ENCODE measurements around the gene RFLNA. TPM values are rescaled to one million over a fixed set of nuclear protein-coding genes. Genes with fewer than 3 reads are reported as not detected.
"Not testable (repeated sequence)": the region's sequence is repeated elsewhere in the genome, so short reads cannot be mapped to it uniquely, and the experiment has no call there.

Gene RFLNA
- total and polyA plus RNA-seq, 5 donors, result 0.22 to 0.82 (median 0.61) TPM

DNA sequence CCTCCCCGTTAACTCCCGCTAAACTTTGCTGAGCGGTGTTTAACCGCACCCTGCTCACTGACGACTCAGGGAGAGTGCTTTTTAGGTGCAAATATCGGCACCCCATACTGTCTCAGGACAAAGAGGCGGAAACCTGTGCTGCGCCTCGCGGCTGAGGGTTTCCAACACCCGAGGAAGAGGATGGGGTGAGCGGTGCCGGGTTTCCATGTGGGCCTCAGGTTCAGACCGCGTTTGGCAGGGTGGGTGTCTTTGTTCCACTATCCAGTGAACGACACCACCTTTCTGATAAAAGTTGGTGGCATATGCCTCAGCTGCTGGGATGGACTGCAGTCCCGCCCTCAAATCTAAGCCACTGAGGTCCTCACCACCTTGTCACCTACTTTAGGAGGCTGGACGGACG is 3.0 kb downstream of the RFLNA start:
- intact Hi-C loops (cut with DNase I), result no loop called here
- H3K4me1 ChIP-seq (ENCODE audit: control insufficient read depth, insufficient read depth, low read length), result no peaks in the 10 kb centered on the region
- no peaks in the 10 kb centered on the region for H3K27me3 ChIP-seq (ENCODE audit: control insufficient read depth, insufficient read depth)
- no peak overlapping the region for H3K4me3 ChIP-seq (ENCODE audit: low read length)
- H3K27ac ChIP-seq (ENCODE audit: low read length), result no peak overlapping the region
- 76% methylated on average over 19 of the region's 19 CpGs for WGBS
- H3K9me3 ChIP-seq (ENCODE audit: control insufficient read depth, low read length), result no peaks in the 10 kb centered on the region
- ATAC-seq, result no peak
- peak in 1 of 3 donors; percentile 46 for DNase-seq

DNA sequence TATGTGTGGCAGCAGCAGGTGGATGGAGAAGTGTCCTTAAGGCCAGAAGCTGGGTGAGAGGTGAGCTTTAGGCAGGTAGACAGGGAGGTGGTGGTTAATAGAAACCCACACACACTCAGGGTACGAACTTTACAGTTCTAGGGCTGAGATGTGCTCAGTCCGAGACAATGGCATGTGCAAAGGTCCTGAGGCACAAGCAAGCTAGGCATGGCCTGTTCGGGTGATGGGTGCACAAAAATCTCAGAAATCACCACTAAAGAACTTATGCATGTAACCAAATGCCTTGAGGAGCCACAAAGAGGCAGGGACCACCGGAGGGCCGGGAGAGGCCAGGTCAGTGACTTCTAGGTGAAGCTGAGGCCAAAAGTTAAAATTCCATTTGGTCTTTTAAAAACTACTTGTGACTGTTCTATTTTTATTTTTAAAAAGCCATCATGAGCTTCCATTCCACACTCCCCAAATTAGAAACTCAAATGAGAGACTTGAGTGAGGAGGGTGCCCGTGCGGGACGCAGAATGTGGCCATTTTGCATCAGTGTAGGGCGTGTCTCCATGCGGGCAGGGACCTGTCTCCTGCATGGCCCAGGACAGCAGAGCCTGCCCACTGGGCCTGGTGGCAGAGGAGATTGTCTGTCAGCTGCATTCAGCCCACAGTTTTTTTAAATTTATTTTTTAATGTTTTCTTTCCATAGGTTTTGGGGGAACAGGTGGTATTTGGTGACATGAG is 4.0 kb downstream of the RFLNA start:
- ATAC-seq (no peak), DNase-seq (no peak)
- Histone ChIP-seq H3K4me3 (ENCODE audit: low read length) (no peak overlapping the region), H3K27me3 (ENCODE audit: control insufficient read depth, insufficient read depth) (no peaks in the 10 kb centered on the region), H3K4me1 (ENCODE audit: control insufficient read depth, insufficient read depth, low read length) (no peaks in the 10 kb centered on the region), H3K9me3 (ENCODE audit: control insufficient read depth, low read length) (no peaks in the 10 kb centered on the region), H3K27ac (ENCODE audit: low read length) (no peak overlapping the region)
- WGBS, result 94% methylated on average over 10 of the region's 10 CpGs
- intact Hi-C loops (cut with DNase I), result no loop called here

DNA sequence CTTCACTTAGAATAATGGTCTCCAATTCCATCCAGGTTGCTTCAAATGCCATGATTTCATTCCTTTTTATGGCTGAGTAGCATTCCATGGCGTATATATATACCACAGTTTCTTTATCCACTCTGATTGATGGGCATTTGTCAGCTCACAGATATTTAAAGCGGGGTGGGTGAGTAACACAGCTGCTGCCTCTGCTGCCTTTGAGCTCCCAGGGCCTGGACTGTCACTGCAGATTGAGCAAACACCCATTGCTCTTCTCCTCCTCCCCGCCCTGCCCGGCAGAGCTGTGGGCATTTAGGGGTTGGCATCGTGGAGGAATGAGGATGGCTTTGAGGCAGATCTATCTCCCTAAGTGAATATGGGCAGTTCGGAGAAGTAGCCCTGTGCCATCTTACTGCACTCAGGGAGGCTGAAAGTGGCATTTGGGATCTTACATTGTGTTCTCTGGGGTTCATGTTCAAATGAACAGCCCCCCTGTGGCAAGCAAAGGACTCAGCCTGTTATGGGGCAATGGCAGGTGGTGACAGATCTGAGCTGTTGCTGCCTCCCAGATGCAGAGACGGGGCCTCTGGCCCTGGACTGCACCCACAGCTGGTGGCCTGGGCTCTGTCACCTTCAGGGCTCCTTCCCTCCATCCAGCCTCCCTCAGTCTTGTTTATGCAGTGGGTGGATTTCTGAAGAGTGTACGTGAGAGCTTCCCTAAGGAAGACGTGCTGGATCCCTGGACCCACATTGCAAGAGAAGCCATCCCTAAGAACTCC is 4.9 kb downstream of the RFLNA start:
- 81% methylated on average over 9 of the region's 9 CpGs for WGBS

DNA sequence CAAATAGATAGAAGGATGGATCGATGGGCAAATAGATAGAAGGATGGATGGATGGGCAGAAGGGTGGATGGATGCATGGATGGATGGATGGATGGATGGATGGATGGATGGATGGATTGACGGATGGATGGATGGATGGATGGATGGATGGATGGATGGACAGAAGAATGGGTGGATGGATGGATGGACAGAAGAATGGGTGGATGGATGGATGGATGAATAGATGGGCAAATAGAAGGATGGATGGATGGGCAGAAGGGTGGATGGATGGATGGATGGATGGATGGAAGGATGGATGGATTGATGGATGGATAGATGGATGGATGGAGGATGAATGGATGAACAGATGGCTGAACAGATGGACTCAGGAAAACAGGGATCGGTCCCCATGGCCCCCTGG is 5.8 kb downstream of the RFLNA start:
- WGBS, result 96% methylated on average over 3 of the region's 3 CpGs
- H3K4me1 ChIP-seq (ENCODE audit: control insufficient read depth, insufficient read depth, low read length); H3K27ac ChIP-seq (ENCODE audit: low read length); H3K27me3 ChIP-seq (ENCODE audit: control insufficient read depth, insufficient read depth); DNase-seq; intact Hi-C loops (cut with DNase I); H3K9me3 ChIP-seq (ENCODE audit: control insufficient read depth, low read length); H3K4me3 ChIP-seq (ENCODE audit: low read length); ATAC-seq: not testable (repeated sequence)

More for the DNA sequence above, 4.9 kb downstream of the RFLNA start:
- H3K27ac ChIP-seq (ENCODE audit: low read length), result no peak overlapping the region
- no peaks in the 10 kb centered on the region for H3K4me1 ChIP-seq (ENCODE audit: control insufficient read depth, insufficient read depth, low read length)
- ATAC-seq, result no peak
- no peaks in the 10 kb centered on the region for H3K27me3 ChIP-seq (ENCODE audit: control insufficient read depth, insufficient read depth)
- intact Hi-C loops (cut with DNase I), result no loop called here
- H3K4me3 ChIP-seq (ENCODE audit: low read length), result no peak overlapping the region
- no peaks in the 10 kb centered on the region for H3K9me3 ChIP-seq (ENCODE audit: control insufficient read depth, low read length)
- peak in 1 of 3 donors; percentile 33 for DNase-seq

DNA sequence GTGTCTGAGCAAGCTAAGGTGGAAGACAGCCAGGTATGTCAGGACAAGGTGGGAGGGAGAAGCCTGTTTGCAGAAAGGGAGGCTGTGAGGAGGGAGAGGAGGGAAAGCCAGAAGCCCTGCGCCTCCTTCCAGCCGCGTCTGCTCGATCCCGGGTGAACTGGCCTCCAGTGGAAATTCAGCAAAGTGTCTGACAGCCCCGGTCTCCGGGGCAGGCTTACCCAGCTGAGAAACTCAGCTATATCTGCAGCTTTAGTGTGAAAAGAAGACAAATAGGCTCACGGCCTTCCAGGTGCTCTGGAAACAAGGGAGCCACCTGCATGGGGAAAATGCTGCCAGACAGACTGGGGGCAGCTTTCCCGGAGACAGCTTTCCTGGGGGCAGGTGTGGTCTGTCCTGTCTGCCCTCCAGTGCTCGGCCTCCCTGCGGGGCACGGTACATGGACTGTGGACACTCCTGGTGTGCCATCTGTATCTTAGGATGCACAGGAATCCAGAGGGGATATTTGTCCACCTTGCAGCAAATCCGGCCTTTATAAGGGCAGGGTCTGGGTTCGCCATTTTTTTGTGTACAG is 6.3 kb downstream of the RFLNA start:
- no peak for ATAC-seq
- no peak overlapping the region for H3K4me3 ChIP-seq (ENCODE audit: low read length)
- DNase-seq, result no peak
- intact Hi-C loops (cut with DNase I), result no loop called here
- WGBS, result 82% methylated on average over 14 of the region's 14 CpGs
- no peaks in the 10 kb centered on the region for H3K9me3 ChIP-seq (ENCODE audit: control insufficient read depth, low read length)
- H3K4me1 ChIP-seq (ENCODE audit: control insufficient read depth, insufficient read depth, low read length), result no peaks in the 10 kb centered on the region
- H3K27ac ChIP-seq (ENCODE audit: low read length), result no peak overlapping the region
- no peaks in the 10 kb centered on the region for H3K27me3 ChIP-seq (ENCODE audit: control insufficient read depth, insufficient read depth)

DNA sequence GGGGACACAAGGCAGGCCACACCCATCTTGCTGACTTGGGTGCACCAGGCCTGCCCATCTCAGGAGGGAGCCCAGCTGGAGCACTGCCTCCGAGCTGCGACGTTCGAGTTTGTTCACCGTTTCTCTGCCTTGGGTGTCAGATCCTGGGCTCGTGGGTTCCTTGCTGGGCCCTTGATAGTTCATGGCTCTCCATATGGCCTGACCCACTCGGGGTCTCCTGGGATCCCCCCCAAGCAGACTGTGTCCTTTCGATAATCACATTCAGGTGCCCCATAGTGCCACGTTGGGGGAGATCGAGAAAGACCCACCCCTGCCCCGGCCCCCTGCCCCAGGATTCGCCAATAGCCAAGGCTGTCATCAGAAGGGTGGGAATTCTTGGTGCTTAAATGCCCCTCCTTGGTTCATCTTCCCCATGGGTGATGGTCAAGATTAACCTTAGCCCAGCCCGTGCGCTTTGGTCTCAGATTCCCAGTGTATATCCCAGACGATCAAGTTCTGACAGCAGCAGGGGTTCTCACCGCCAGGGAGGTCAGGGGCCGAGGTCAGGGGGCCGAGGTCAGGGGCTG is 7.4 kb downstream of the RFLNA start:
- 90% methylated on average over 18 of the region's 18 CpGs for WGBS
- Histone ChIP-seq H3K27me3 (ENCODE audit: control insufficient read depth, insufficient read depth) (no peaks in the 10 kb centered on the region), H3K27ac (ENCODE audit: low read length) (no peak overlapping the region), H3K4me3 (ENCODE audit: low read length) (no peak overlapping the region), H3K4me1 (ENCODE audit: control insufficient read depth, insufficient read depth, low read length) (no peaks in the 10 kb centered on the region), H3K9me3 (ENCODE audit: control insufficient read depth, low read length) (no peaks in the 10 kb centered on the region)
- intact Hi-C loops (cut with DNase I), result no loop called here
- DNase-seq (no peak), ATAC-seq (no peak)

DNA sequence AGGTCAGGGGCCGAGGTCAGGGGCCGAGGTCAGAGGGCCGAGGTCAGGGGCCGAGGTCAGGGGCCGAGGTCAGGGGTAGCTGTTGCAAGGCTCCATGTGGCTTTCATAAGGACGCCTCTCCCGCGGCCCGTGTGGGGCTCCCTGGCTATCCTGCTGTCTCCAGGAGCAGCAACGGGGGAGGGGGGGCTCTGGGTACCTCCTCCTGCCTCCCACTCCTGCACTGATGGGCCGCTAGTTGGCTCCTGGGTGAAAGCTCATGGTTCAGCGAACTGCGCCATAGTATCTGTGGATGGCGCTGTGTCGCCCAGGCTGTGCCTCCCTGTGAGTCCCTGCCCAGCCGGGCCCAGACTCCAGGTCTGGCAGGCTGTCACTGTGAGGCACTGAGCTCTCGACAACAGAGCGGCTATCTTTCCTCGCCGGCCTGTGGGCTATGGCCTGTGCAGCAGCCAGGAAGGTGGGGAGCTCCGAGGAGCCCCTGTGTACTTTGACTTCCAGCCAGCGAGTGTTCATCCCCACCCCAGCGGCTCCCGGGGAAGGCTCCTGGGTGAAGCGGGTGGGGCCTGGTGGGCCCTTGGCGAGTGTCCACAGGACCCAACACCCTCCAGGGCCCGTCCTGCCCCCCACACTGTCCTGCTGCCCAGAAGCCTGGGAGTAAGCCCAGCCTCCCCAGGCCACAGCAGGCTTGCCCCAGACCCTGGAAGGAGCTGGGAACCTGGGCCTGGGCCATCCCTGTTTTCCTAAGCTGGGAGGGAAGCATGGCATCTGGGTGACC is 8.1 kb downstream of the RFLNA start:
- no peak for DNase-seq
- peak in 1 of 2 donors; percentile 9 for ATAC-seq
- 78% methylated on average over 27 of the region's 27 CpGs for WGBS

DNA sequence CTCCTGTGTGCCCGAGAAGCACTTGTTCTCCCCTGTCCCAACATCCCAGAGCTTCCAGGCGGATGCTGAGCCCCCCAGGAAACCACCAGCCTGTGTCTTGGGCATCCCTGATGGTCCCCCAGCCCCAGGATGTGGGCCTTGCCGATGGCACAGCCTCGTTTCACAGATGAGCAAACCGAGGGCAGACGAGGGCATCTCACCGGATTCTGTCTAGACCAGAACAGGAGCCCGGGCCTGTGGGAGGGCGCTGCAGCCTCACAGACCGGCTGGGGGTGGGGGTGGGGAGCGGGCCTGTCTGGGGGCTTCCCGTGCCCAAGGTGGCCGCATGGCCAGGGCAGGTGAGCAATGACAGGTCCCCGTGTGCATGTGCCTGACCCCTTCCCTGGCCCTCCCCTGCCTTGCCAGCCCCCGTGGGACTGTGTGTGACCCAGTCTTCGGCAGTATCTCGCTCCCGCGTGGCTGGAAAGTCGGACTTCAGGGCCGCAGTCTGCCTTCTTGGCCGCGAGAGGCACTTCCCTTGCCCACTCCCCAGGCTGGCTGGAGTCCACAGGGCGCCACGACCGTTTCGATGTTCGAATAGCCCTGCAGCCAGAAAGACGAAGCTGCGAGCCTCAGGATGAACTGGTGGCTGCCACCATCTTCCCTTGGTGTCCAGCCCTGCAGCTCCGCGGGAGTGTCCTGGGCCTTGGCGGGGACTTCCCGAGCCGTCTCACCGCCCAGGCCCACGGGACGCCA is 8.9 kb downstream of the RFLNA start:
- no peaks in the 10 kb centered on the region for H3K4me1 ChIP-seq (ENCODE audit: control insufficient read depth, insufficient read depth, low read length)
- no peaks in the 10 kb centered on the region for H3K27me3 ChIP-seq (ENCODE audit: control insufficient read depth, insufficient read depth)
- peak in 1 of 3 donors; percentile 26 for DNase-seq
- WGBS, result 91% methylated on average over 38 of the region's 38 CpGs
- H3K9me3 ChIP-seq (ENCODE audit: control insufficient read depth, low read length), result no peaks in the 10 kb centered on the region
- H3K27ac ChIP-seq (ENCODE audit: low read length), result no peak overlapping the region
- ATAC-seq, result no peak
- H3K4me3 ChIP-seq (ENCODE audit: low read length), result no peak overlapping the region
- intact Hi-C loops (cut with DNase I), result no loop called here

More for the DNA sequence above, 8.1 kb downstream of the RFLNA start:
- intact Hi-C loops (cut with DNase I), result no loop called here
- Histone ChIP-seq H3K4me3 (ENCODE audit: low read length) (no peak overlapping the region), H3K27ac (ENCODE audit: low read length) (no peak overlapping the region), H3K27me3 (ENCODE audit: control insufficient read depth, insufficient read depth) (no peaks in the 10 kb centered on the region), H3K4me1 (ENCODE audit: control insufficient read depth, insufficient read depth, low read length) (no peaks in the 10 kb centered on the region), H3K9me3 (ENCODE audit: control insufficient read depth, low read length) (no peaks in the 10 kb centered on the region)

DNA sequence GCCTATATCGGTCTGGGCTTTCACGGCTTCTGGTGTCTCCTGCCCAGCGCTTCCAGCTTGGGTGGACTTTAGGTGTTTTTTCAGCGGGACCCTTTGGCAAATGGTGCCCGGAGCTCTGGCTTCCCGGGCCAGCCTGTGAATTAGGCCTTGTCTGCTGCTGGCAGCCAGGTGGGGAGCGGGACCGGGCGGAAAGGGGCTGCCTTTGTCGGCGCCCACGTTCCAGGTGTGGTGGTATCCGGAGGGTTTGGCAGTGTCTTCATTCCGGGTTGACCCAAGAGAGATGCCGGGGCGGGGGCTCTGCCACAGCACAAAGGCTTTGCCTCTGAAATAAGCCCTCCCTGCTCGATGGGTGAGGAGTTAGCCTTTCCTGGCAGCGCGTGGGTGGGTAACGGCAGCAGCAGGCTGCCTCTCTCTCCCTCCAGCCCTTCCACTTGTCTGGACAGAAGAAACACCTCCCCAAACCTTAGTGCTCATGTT is 9.5 kb downstream of the RFLNA start:
- intact Hi-C loops (cut with DNase I), result no loop called here
- no peaks in the 10 kb centered on the region for H3K27me3 ChIP-seq (ENCODE audit: control insufficient read depth, insufficient read depth)
- ATAC-seq (no peak), DNase-seq (peak in 1 of 3 donors; percentile 16)
- WGBS, result 94% methylated on average over 20 of the region's 20 CpGs
- H3K27ac ChIP-seq (ENCODE audit: low read length), result no peak overlapping the region
- no peaks in the 10 kb centered on the region for H3K4me1 ChIP-seq (ENCODE audit: control insufficient read depth, insufficient read depth, low read length)
- H3K4me3 ChIP-seq (ENCODE audit: low read length), result no peak overlapping the region
- H3K9me3 ChIP-seq (ENCODE audit: control insufficient read depth, low read length), result no peaks in the 10 kb centered on the region

DNA sequence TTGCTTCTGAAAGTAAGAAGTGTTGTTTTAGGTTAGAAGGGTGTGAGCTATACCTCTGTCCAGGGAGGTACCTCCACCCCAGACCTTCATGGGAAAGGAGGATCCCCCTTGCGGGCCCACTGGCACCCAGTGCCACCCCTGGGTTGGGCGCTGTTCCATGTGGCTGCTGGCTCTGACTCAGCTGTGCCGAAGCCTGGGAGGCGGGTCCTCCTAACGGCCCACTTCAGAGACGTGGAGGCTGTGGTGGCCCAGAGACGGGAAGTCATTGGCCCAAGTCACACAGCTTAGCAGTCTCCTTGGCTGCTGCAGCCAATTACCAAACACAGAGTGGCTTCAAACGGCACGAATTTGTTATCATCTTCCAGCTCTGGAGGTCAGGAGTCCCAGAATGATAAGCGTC is 10.2 kb downstream of the RFLNA start:
- Histone ChIP-seq H3K4me3 (ENCODE audit: low read length) (no peak overlapping the region), H3K9me3 (ENCODE audit: control insufficient read depth, low read length) (no peaks in the 10 kb centered on the region), H3K4me1 (ENCODE audit: control insufficient read depth, insufficient read depth, low read length) (no peaks in the 10 kb centered on the region), H3K27me3 (ENCODE audit: control insufficient read depth, insufficient read depth) (no peaks in the 10 kb centered on the region), H3K27ac (ENCODE audit: low read length) (no peak overlapping the region)
- WGBS, result 79% methylated on average over 10 of the region's 10 CpGs
- no peak for ATAC-seq
- no peak for DNase-seq
- intact Hi-C loops (cut with DNase I), result no loop called here

Measured in right cardiac atrium (tissue), 5 donors.